Retinal pigment epithelial cell (primary cell): Measurements from ENCODE around the gene GPER1.

Experiments used
- DNase-seq: peaks from one replicate; pipeline ENCODE4 v3.0.0-alpha.2; 2010; ENCODE audit warnings: low read depth
- H3K4me3 ChIP-seq: 2 replicates; pipeline ENCODE4 v1.5.1; 2011; ENCODE audit warnings: mild to moderate bottlenecking, low read length, control low read depth, moderate library complexity
- TF ChIP-seq, protein P1 (sequence below): conservative IDR thresholded peaks from 2 replicates; pipeline ENCODE4 v1.5.1; 2011; ENCODE audit warnings: low read depth, low read length, control low read depth, inconsistent platforms

Gene GPER1

GRCh38 chr7:1130021-1130990, 42.4 kb downstream of the GPER1 start:
- no peak for DNase-seq
- H3K4me3 ChIP-seq, result no peak overlapping the region
- TF ChIP-seq, protein P1, sequence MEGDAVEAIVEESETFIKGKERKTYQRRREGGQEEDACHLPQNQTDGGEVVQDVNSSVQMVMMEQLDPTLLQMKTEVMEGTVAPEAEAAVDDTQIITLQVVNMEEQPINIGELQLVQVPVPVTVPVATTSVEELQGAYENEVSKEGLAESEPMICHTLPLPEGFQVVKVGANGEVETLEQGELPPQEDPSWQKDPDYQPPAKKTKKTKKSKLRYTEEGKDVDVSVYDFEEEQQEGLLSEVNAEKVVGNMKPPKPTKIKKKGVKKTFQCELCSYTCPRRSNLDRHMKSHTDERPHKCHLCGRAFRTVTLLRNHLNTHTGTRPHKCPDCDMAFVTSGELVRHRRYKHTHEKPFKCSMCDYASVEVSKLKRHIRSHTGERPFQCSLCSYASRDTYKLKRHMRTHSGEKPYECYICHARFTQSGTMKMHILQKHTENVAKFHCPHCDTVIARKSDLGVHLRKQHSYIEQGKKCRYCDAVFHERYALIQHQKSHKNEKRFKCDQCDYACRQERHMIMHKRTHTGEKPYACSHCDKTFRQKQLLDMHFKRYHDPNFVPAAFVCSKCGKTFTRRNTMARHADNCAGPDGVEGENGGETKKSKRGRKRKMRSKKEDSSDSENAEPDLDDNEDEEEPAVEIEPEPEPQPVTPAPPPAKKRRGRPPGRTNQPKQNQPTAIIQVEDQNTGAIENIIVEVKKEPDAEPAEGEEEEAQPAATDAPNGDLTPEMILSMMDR, result no peak

DNA sequence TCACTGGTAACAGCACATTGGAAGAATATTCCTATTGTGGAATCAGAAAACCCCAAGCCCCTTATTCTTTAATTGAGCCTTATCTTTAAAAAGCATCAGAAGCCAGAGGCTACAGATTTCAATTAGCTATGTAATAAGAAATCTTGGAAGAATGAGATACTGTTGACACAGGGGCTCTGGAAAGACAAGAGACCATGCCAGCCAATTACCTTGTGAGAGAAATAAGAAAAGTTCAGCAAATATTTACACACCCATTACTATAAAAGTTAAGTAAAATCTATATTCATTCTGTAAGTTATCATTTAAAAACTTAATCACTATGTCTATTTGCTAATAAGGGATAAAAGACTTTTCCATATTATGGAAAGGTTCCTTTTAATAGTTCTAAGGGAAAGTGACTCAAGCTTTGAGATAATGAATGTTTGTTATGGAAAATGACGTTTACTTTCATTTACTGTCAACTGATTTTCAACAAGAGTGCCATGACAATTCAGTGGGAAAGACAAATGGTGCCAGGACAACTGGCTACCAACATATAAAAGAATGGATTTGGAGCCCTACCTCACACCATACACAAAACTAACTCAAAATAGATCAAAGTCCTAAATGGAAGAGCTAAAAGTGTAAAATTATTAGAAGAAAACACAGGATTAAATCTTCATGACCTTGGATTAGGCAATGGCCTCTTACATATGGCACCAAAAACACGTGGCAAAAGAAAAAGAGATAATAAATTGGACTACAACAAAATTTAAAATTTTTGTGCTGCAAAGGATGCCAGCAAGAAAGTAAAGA, 43.8 kb downstream of the GPER1 start:
- H3K4me3 ChIP-seq, result no peak overlapping the region
- TF ChIP-seq, protein P1, result no peak
- no peak for DNase-seq

DNA sequence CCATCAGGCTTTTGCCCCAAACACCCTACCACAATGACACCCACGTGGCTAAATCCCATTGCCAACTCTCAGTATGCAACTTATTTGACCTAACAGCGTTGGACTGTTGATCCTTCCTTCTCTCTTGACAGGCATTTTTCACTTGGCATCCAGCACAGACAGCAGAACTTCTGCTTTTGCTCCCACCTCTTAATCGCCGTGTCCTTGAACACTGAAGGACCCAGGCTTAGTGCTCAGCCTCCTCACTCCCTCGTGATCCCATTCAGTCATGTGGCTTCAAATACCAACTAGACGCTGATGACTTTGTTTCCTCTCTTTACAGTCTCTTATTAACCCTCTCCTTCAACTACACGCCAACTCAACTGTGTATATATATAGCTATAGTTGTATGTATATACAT, 47.0 kb downstream of the GPER1 start:
- no peak for DNase-seq

DNA sequence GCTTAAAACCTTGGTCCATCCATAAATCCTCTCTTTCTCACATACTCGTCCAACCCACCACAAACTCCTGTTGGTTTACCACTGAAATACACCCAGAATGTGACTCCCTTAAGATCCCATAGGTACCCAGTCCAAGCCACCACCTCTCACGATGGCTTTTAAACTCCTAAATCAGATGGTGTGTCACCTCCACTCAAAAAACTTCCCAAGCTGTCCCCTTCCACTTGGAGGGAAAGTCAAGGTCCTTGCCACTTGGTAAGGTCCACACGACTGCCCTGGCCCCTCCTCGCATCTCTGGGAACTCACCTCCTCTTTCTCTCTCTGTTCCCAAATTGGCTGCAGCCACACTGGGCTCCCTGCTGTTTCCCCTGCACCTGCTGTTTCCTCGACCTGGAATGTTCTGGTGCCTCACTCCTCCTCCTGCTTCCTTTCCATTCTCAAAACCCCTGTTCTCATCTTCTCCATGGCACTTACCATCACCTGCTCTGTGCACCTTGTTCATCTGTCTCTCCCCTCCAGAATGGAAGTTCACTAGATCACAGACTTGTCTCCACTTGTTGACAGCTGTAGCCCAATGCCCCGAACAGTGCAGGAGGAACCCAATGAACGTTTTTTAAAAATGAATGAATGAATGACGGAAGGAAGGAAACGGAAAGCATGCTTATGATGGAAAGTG, 49.1 kb downstream of the GPER1 start:
- TF ChIP-seq, protein P1, result no peak
- no peak for DNase-seq
- peak overlapping the region; percentile 71 for H3K4me3 ChIP-seq

More for the DNA sequence above, 47.0 kb downstream of the GPER1 start:
- no peak overlapping the region for H3K4me3 ChIP-seq
- TF ChIP-seq, protein P1, result no peak

- TF ChIP-seq, protein P1, result no peak
- peak overlapping the region; percentile 71 for H3K4me3 ChIP-seq
- no peak for DNase-seq
Measured at GRCh38 chr7:1137517-1138167, 49.7 kb downstream of the GPER1 start.

GRCh38 chr7:1140476-1141104, 52.7 kb downstream of the GPER1 start:
- no peak overlapping the region for H3K4me3 ChIP-seq
- TF ChIP-seq, protein P1, result no peak
- DNase-seq, result no peak
